ENCODE results near the gene PTPRN2. TPM values are rescaled to one million over a fixed set of nuclear protein-coding genes. Genes with fewer than 3 reads are reported as not detected.

The PTPRN2 gene
- total and polyA plus RNA-seq, 7 donors = 0.47 to 0.82 (median 0.51) TPM

DNA sequence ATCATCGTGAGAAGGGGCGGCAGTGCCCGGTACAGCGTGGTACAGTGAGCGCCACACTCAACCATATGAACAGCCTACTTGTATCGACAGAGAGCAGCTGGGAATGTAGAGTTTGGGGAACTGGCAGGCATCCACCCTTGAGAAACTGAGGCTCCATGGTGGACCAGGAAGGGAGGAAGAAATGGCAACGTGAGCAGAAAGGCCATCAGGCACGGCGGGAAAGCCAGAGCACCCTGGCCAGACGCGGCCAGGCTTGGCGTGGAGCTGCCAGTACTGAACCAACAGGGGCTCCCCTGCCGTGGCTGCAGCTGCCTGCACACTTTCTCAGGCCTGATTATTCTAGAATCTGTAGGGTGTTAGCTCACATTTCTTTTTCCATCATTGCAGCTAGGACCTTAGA is 442.3 kb downstream of the PTPRN2 start:
- Histone ChIP-seq H3K27ac (no peak overlapping the region), H3K4me1 (no peaks in the 10 kb centered on the region), H3K9me3 (no peaks in the 10 kb centered on the region), H3K4me3 (no peak overlapping the region), H3K36me3 (ENCODE audit: insufficient read depth in 1 of 2, low read depth in 1 of 2) (no peaks in the 10 kb centered on the region), H3K27me3 (ENCODE audit: insufficient read depth in 3 of 3, low read length in 2 of 3) (no peaks in the 10 kb centered on the region)
- 90 to 93% (median 93%) methylated on average over 13 of the region's 13 CpGs for WGBS, 3 donors
- DNase-seq = no peak
- intact Hi-C loops (cut with DNase I) = no loop called here
- no peak for TF ChIP-seq CTCF (IDR thresholded peaks at IDR 0.05)
- no peak for ATAC-seq

DNA sequence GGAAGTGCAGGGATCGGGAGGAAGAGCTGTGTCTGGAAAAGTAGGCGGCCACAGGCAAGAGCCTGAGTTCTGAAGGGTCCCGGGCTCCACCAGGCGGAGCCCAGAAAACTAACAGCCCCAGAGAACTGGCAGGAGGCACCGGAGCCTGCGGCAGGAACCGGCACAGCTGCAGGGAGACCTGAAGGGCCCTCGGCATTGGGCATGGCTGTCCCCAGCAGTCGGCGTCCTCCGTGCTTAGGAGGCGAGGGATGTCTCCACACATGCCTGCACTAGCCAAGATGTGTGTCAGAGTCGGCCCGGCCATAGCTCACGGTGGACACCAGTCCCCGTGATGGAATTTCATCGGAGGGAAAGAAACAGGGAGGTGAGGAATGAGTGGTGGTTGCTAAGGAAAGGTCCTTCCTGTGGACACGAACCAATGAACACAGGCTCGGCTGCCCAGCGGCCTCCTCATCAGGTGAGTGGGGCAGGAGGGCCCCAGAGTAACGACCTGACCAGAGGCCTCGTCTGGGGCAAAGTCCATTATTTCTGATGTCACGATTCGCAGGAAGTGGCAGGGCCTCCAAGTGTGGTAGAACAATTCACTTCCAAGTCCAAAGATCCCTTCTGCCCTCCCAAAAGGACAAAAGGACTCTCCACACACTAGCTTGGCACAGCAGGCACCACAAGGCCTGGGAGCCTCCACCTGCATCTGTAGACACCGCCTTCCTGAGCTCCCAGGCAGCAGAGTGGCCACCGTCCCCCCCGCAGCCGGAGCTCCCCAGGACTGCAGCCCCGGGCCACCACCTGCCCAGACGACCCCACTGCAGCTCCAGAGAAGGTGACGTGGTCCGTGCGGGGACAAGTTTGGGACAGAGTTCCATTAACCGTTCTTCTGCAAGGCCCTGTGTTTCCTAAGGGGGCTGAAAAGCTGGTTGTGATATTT is 444.2 kb downstream of the PTPRN2 start:
- intact Hi-C loops (cut with DNase I) = no loop called here
- no peaks in the 10 kb centered on the region for H3K36me3 ChIP-seq (ENCODE audit: insufficient read depth in 1 of 2, low read depth in 1 of 2)
- no peaks in the 10 kb centered on the region for H3K27me3 ChIP-seq (ENCODE audit: insufficient read depth in 3 of 3, low read length in 2 of 3)
- 88 to 90% (median 89%) methylated on average over 34 of the region's 34 CpGs for WGBS, 3 donors
- H3K4me3 ChIP-seq = no peak overlapping the region
- no peak overlapping the region for H3K27ac ChIP-seq
- TF ChIP-seq CTCF (IDR thresholded peaks at IDR 0.05) = no peak
- ATAC-seq (no peak), DNase-seq (no peak)
- no peaks in the 10 kb centered on the region for H3K9me3 ChIP-seq
- H3K4me1 ChIP-seq = no peaks in the 10 kb centered on the region

DNA sequence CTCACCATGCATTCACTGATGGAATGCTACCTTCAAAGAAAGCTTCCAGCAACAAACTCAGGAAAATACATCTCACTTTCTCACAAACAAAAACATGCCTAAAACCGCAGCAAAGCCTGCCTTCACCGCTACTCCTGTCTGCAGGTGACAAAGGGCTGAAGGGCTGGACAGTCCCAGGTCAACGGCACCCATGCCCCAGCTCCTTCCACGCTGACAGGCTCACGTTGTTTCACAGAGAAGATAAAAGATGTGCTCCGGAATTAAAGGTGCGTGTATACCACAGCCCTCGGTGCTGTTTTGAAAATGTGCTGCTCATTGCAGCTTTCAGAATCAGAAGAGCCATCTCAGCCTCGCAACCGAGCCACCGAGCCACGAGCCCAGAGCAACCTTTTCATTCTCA is 445.0 kb downstream of the PTPRN2 start:
- DNase-seq (no peak), ATAC-seq (no peak)
- no peak for TF ChIP-seq CTCF (IDR thresholded peaks at IDR 0.05)
- Histone ChIP-seq H3K4me3 (no peak overlapping the region), H3K4me1 (no peaks in the 10 kb centered on the region), H3K36me3 (ENCODE audit: insufficient read depth in 1 of 2, low read depth in 1 of 2) (no peaks in the 10 kb centered on the region), H3K27me3 (ENCODE audit: insufficient read depth in 3 of 3, low read length in 2 of 3) (no peaks in the 10 kb centered on the region), H3K9me3 (no peaks in the 10 kb centered on the region), H3K27ac (no peak overlapping the region)
- intact Hi-C loops (cut with DNase I) = no loop called here
- WGBS, 3 donors = 80 to 85% (median 81%) methylated on average over 12 of the region's 12 CpGs

DNA sequence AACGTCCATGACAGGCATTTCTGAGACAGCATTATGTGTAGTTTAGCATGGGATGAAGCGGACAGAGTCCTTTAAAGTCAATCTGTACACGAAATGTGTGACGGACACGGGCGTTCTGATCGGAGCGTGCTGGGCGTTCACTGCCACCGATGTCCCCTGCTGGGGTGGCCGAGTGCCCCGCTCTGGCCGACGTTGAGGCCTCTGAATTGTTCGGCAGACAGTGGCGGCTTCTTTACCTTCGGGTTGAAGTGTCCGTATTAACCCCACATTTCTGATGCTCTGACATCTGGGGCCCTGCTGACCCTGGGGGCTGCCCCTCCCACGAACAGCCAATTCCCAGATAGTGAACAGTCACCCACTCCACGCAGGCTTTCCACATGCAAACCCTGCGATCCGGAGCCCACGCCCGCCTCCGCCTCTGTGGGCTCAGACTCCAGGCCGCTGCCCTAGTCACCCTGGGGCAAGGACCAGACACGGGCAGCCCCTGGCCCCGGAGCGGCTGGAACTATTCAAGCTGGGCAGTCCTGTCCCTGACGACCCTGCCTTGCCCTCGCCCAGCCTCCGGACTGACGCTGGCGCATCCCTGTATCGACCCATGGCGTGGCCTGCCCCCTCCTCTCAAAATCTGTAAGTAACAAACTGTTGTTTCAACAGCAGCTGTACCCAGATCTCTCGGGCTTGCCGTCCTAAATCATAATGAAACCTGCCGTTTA is 445.7 kb downstream of the PTPRN2 start:
- Histone ChIP-seq H3K4me3 (no peak overlapping the region), H3K9me3 (no peaks in the 10 kb centered on the region), H3K36me3 (ENCODE audit: insufficient read depth in 1 of 2, low read depth in 1 of 2) (no peaks in the 10 kb centered on the region), H3K27me3 (ENCODE audit: insufficient read depth in 3 of 3, low read length in 2 of 3) (no peaks in the 10 kb centered on the region), H3K4me1 (no peaks in the 10 kb centered on the region), H3K27ac (no peak overlapping the region)
- 74 to 79% (median 76%) methylated on average over 39 of the region's 39 CpGs for WGBS, 3 donors
- TF ChIP-seq CTCF (IDR thresholded peaks at IDR 0.05) = no peak
- ATAC-seq (no peak), DNase-seq (no peak)
- intact Hi-C loops (cut with DNase I) = no loop called here

Measured in psoas muscle (tissue), 8 donors.